ENCODE measurements around the gene FHAD1.

DNA sequence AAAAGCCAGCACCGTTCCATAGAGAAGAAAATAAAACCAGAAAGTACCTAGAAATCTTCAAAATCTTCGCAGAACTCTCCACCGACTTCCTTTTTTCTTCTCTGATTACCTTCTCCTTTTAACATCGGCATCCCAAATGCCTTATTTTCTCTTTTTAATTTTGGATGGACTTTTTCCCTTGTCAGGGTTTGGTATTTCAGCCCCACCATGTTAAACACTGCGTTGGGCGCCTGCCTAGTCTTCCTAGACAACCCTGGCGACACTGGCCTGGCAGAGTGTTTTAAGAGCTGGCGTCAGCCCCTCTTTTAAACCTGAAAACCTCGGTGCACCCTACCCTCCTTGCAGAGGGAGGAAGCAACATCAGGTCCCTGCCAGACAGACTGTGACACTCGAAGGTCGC, 96.7 kb downstream of the FHAD1 start:
- TF ChIP-seq, protein P1, sequence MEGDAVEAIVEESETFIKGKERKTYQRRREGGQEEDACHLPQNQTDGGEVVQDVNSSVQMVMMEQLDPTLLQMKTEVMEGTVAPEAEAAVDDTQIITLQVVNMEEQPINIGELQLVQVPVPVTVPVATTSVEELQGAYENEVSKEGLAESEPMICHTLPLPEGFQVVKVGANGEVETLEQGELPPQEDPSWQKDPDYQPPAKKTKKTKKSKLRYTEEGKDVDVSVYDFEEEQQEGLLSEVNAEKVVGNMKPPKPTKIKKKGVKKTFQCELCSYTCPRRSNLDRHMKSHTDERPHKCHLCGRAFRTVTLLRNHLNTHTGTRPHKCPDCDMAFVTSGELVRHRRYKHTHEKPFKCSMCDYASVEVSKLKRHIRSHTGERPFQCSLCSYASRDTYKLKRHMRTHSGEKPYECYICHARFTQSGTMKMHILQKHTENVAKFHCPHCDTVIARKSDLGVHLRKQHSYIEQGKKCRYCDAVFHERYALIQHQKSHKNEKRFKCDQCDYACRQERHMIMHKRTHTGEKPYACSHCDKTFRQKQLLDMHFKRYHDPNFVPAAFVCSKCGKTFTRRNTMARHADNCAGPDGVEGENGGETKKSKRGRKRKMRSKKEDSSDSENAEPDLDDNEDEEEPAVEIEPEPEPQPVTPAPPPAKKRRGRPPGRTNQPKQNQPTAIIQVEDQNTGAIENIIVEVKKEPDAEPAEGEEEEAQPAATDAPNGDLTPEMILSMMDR (IDR thresholded peaks at IDR 0.05) = no peak
- no peak for TF ChIP-seq POLR2A (IDR thresholded peaks at IDR 0.05)

All from Peyer's patch (tissue), 4 donors.